Panc1 (cell line): Measurements from ENCODE around the gene OR6F1.
"Not testable (repeated sequence)": the region's sequence is repeated elsewhere in the genome, so short reads cannot be mapped to it uniquely, and the experiment has no call there.

Source experiments
- TF ChIP-seq, protein P1 (sequence below): fragments of 450-650 bp; IDR thresholded peaks from 2 replicates; pipeline ENCODE4 v1.5.1; 2017; ENCODE audit warnings: mild to moderate bottlenecking
- TF ChIP-seq, protein P2 (sequence below), 2 experiments: IDR thresholded peaks; 2 replicates each; pipeline ENCODE4 v1.6.1; 2011 to 2012; ENCODE audit warnings: low read depth in 2 of 2, control low read depth in 1 of 2, low read length in 1 of 2, mild to moderate bottlenecking in 1 of 2, moderate library complexity in 1 of 2; ENCODE audit not compliant: insufficient read depth in 1 of 2

DNA sequence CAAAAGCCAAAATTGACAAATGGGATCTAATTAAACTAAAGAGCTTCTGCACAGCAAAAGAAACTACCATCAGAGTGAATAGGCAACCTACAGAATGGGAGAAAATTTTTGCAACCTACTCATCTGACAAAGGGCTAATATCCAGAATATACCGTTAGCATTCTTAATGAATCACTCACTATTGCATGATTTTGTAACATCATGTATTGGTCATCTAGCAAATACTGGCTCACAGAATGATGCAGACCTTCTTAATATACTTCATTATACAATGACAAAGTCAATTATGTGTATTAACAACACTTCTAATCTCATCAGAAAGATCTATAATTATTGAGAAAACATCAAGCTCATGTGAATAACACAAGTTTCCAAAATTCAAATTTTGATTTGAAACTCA lies 37.9 kb upstream of the OR6F1 start:
- TF ChIP-seq, protein P1, sequence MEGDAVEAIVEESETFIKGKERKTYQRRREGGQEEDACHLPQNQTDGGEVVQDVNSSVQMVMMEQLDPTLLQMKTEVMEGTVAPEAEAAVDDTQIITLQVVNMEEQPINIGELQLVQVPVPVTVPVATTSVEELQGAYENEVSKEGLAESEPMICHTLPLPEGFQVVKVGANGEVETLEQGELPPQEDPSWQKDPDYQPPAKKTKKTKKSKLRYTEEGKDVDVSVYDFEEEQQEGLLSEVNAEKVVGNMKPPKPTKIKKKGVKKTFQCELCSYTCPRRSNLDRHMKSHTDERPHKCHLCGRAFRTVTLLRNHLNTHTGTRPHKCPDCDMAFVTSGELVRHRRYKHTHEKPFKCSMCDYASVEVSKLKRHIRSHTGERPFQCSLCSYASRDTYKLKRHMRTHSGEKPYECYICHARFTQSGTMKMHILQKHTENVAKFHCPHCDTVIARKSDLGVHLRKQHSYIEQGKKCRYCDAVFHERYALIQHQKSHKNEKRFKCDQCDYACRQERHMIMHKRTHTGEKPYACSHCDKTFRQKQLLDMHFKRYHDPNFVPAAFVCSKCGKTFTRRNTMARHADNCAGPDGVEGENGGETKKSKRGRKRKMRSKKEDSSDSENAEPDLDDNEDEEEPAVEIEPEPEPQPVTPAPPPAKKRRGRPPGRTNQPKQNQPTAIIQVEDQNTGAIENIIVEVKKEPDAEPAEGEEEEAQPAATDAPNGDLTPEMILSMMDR, result not testable (repeated sequence)
- TF ChIP-seq, protein P2, sequence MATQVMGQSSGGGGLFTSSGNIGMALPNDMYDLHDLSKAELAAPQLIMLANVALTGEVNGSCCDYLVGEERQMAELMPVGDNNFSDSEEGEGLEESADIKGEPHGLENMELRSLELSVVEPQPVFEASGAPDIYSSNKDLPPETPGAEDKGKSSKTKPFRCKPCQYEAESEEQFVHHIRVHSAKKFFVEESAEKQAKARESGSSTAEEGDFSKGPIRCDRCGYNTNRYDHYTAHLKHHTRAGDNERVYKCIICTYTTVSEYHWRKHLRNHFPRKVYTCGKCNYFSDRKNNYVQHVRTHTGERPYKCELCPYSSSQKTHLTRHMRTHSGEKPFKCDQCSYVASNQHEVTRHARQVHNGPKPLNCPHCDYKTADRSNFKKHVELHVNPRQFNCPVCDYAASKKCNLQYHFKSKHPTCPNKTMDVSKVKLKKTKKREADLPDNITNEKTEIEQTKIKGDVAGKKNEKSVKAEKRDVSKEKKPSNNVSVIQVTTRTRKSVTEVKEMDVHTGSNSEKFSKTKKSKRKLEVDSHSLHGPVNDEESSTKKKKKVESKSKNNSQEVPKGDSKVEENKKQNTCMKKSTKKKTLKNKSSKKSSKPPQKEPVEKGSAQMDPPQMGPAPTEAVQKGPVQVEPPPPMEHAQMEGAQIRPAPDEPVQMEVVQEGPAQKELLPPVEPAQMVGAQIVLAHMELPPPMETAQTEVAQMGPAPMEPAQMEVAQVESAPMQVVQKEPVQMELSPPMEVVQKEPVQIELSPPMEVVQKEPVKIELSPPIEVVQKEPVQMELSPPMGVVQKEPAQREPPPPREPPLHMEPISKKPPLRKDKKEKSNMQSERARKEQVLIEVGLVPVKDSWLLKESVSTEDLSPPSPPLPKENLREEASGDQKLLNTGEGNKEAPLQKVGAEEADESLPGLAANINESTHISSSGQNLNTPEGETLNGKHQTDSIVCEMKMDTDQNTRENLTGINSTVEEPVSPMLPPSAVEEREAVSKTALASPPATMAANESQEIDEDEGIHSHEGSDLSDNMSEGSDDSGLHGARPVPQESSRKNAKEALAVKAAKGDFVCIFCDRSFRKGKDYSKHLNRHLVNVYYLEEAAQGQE (IDR thresholded peaks at IDR 0.05; ENCODE audit: insufficient read depth in 1 of 2, low read depth in 2 of 2, low read length in 1 of 2), result not testable (repeated sequence)
